ENCODE data around the gene IL11.

- TF ChIP-seq, protein P1, sequence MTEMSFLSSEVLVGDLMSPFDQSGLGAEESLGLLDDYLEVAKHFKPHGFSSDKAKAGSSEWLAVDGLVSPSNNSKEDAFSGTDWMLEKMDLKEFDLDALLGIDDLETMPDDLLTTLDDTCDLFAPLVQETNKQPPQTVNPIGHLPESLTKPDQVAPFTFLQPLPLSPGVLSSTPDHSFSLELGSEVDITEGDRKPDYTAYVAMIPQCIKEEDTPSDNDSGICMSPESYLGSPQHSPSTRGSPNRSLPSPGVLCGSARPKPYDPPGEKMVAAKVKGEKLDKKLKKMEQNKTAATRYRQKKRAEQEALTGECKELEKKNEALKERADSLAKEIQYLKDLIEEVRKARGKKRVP (CRISPR knock-in tag; IDR thresholded peaks at IDR 0.05): no peak
- TF ChIP-seq POLR2AphosphoS5 (IDR thresholded peaks at IDR 0.05; ENCODE audit: low read depth, low read length): no peak
- TF ChIP-seq NPAS2 (CRISPR knock-in tag; IDR thresholded peaks at IDR 0.05; ENCODE audit: borderline replicate concordance): no peak
- no peak for TF ChIP-seq ZBTB33 (CRISPR knock-in tag; IDR thresholded peaks at IDR 0.05)
- TF ChIP-seq, protein P2, sequence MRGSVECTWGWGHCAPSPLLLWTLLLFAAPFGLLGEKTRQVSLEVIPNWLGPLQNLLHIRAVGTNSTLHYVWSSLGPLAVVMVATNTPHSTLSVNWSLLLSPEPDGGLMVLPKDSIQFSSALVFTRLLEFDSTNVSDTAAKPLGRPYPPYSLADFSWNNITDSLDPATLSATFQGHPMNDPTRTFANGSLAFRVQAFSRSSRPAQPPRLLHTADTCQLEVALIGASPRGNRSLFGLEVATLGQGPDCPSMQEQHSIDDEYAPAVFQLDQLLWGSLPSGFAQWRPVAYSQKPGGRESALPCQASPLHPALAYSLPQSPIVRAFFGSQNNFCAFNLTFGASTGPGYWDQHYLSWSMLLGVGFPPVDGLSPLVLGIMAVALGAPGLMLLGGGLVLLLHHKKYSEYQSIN (CRISPR knock-in tag; IDR thresholded peaks at IDR 0.05; ENCODE audit: borderline replicate concordance): no peak
Measured at GRCh38 chr19:55324662-55325061, 45.6 kb downstream of the IL11 start.
